GM23248 (cell line): ENCODE results near the gene OLFML1. TPM values are rescaled to one million over a fixed set of nuclear protein-coding genes. Genes with fewer than 3 reads are reported as not detected.
A peak's percentile ranks its signal among the peaks of the same experiment; 100 is the strongest.

Source experiments
- DNase-seq: peaks from one replicate; pipeline ENCODE4 v3.0.0-alpha.2; 2015
- H2AFZ ChIP-seq: fragments of 200-600 bp; sonication (generic); 2 replicates; pipeline ENCODE4 v1.6.1; 2016; ENCODE audit warnings: antibody characterized with exemption
- H3F3A ChIP-seq: fragments of 200-600 bp; sonication (generic); 2 replicates; pipeline ENCODE4 v1.6.1; 2016; ENCODE audit warnings: mild to moderate bottlenecking, antibody characterized with exemption, mixed run types; ENCODE audit not compliant: insufficient read depth
- H3K27ac ChIP-seq: fragments of 200-600 bp; sonication (generic); 2 replicates; pipeline ENCODE4 v1.5.1; 2016; ENCODE audit warnings: mild to moderate bottlenecking
- H3K27me3 ChIP-seq: fragments of 200-600 bp; sonication (generic); replicated peaks from 2 replicates; pipeline ENCODE4 v1.6.1; 2016; ENCODE audit warnings: mild to moderate bottlenecking; ENCODE audit not compliant: insufficient read depth
- H3K36me3 ChIP-seq: fragments of 200-600 bp; sonication (generic); 2 replicates; pipeline ENCODE4 v1.6.1; 2016; ENCODE audit warnings: low read depth, mild to moderate bottlenecking
- H3K4me1 ChIP-seq: fragments of 200-600 bp; sonication (generic); 2 replicates; pipeline ENCODE4 v1.6.1; 2016; ENCODE audit warnings: mild to moderate bottlenecking; ENCODE audit not compliant: insufficient read depth
- H3K4me2 ChIP-seq: fragments of 200-600 bp; sonication (generic); one replicate; pipeline ENCODE4 v1.6.1; 2016; ENCODE audit warnings: mild to moderate bottlenecking; ENCODE audit not compliant: unreplicated experiment
- H3K4me3 ChIP-seq: fragments of 200-600 bp; sonication (generic); 2 replicates; pipeline ENCODE4 v1.5.1; 2016; ENCODE audit warnings: mild to moderate bottlenecking
- H3K79me2 ChIP-seq: fragments of 200-600 bp; sonication (generic); 2 replicates; pipeline ENCODE4 v1.6.1; 2016; ENCODE audit warnings: mild to moderate bottlenecking; ENCODE audit not compliant: insufficient read depth
- H3K9ac ChIP-seq: fragments of 200-600 bp; sonication (generic); 2 replicates; pipeline ENCODE4 v1.6.1; 2016; ENCODE audit warnings: mild to moderate bottlenecking
- H3K9me2 ChIP-seq: fragments of 200-600 bp; sonication (generic); 2 replicates; pipeline ENCODE4 v1.6.1; 2016; ENCODE audit warnings: mixed run types, mild to moderate bottlenecking, moderate library complexity; ENCODE audit not compliant: insufficient read depth
- H3K9me3 ChIP-seq: fragments of 200-600 bp; sonication (generic); one replicate; pipeline ENCODE4 v1.6.1; 2017; ENCODE audit warnings: low read depth
- H4K20me1 ChIP-seq: fragments of 200-600 bp; sonication (generic); 2 replicates; pipeline ENCODE4 v1.6.0; 2016; ENCODE audit not compliant: insufficient read depth
- EZH2 ChIP-seq: fragments of 200-600 bp; sonication (generic); IDR thresholded peaks from 2 replicates; pipeline ENCODE4 v1.6.1; 2018; ENCODE audit warnings: antibody characterized with exemption, mild to moderate bottlenecking; ENCODE audit not compliant: insufficient read depth, poor library complexity, severe bottlenecking
- EZH2phosphoT487 ChIP-seq: fragments of 200-600 bp; sonication (generic); IDR thresholded peaks from 2 replicates; pipeline ENCODE4 v1.6.1; 2018; ENCODE audit warnings: antibody characterized with exemption, moderate library complexity, mild to moderate bottlenecking, low read depth; ENCODE audit not compliant: insufficient read depth
- WGBS, 2 experiments: methylation state at CpG; one replicate each; pipeline ENCODE4 v1.1.6; 2015 to 2017; ENCODE audit warnings: low lambda C conversion rate in 2 of 2, low coverage in 1 of 2; ENCODE audit errors: missing lambda C conversion rate in 2 of 2; 5-methylcytosine and 5-hydroxymethylcytosine counted together
- in situ Hi-C: fragments of 300-500 bp; cut with MboI; formaldehyde crosslinking; loops from 2 replicates; pipeline ENCODE4 v1.15.0; 2020
- polyA plus RNA-seq: library from polyadenylated mRNA; unstranded; fragments of >200 nt; fragmentation: Nextera tagmentation; extraction: Ambion mirVana; gene quantifications from 2 replicates; pipeline ENCODE4 v1.2.1, GENCODE V29; 2016
- total RNA-seq: library from RNA; depleted of rRNA; stranded (reverse); fragments of >200 nt; shearing (Covaris generic); gene quantifications from 2 replicates; pipeline ENCODE4 v1.2.3, GENCODE V29; 2014

OLFML1 gene
- total and polyA plus RNA-seq, 2 experiments from 2014 or later: 0.32 to 0.53 TPM

- Histone ChIP-seq H3K27ac (no peak overlapping the region), H3K4me3 (no peak overlapping the region), H3K27me3 (no peaks in the 10 kb centered on the region), H3K4me2 (no peak overlapping the region), H3F3A (peaks cover 18% of the 10 kb centered on the region; the same call in 1 of the 2 replicates), H3K9ac (no peak overlapping the region), H4K20me1 (no peaks in the 10 kb centered on the region), H3K9me2 (no peaks in the 10 kb centered on the region), H3K4me1 (peaks cover 36% of the 10 kb centered on the region), H3K79me2 (no peaks in the 10 kb centered on the region), H3K36me3 (no peaks in the 10 kb centered on the region), H2AFZ (no peak overlapping the region), H3K9me3 (no peaks in the 10 kb centered on the region)
- DNase-seq: no peak
- in situ Hi-C loops: no loop called here
- TF ChIP-seq EZH2 (no peak), EZH2phosphoT487 (no peak)
- WGBS, 2 experiments: 43 to 50% methylated on average over 2 of the region's 2 CpGs
Observed at GRCh38 chr11:7487360-7487759, 2.1 kb downstream of the OLFML1 start.

GRCh38 chr11:7488681-7489080 is 3.4 kb downstream of the OLFML1 start:
- H3K36me3 ChIP-seq: no peaks in the 10 kb centered on the region
- no peaks in the 10 kb centered on the region for H4K20me1 ChIP-seq
- H3K9me3 ChIP-seq: no peaks in the 10 kb centered on the region
- WGBS, 2 experiments: 92 to 100% methylated on average over 1 of the region's 1 CpG
- no peak overlapping the region for H3K4me3 ChIP-seq
- H3K27me3 ChIP-seq: no peaks in the 10 kb centered on the region
- TF ChIP-seq EZH2 (no peak), EZH2phosphoT487 (no peak)
- no peak overlapping the region for H3K4me2 ChIP-seq
- no peaks in the 10 kb centered on the region for H3K9me2 ChIP-seq
- no peak for DNase-seq
- in situ Hi-C loops: no loop called here
- no peak overlapping the region for H3K27ac ChIP-seq
- H3K9ac ChIP-seq: no peak overlapping the region
- no peaks in the 10 kb centered on the region for H3K79me2 ChIP-seq
- peaks cover 36% of the 10 kb centered on the region for H3K4me1 ChIP-seq
- H2AFZ ChIP-seq: no peak overlapping the region
- peaks cover 18% of the 10 kb centered on the region; the same call in 1 of the 2 replicates for H3F3A ChIP-seq

GRCh38 chr11:7489376-7489775 is 4.1 kb downstream of the OLFML1 start:
- no peak overlapping the region for H3K9ac ChIP-seq
- H3K4me1 ChIP-seq: peaks cover 36% of the 10 kb centered on the region
- no peak overlapping the region for H3K27ac ChIP-seq
- TF ChIP-seq EZH2phosphoT487 (no peak), EZH2 (no peak)
- H3K9me2 ChIP-seq: no peaks in the 10 kb centered on the region
- no peaks in the 10 kb centered on the region for H4K20me1 ChIP-seq
- no peaks in the 10 kb centered on the region for H3K36me3 ChIP-seq
- DNase-seq: peak; percentile 10
- no peaks in the 10 kb centered on the region for H3K27me3 ChIP-seq
- in situ Hi-C loops: no loop called here
- peak overlapping the region; percentile 17 for H3K4me2 ChIP-seq
- H3K9me3 ChIP-seq: no peaks in the 10 kb centered on the region
- no peak overlapping the region for H2AFZ ChIP-seq
- no peak overlapping the region for H3K4me3 ChIP-seq
- WGBS, 2 experiments: 74 to 75% methylated on average over 2 of the region's 2 CpGs
- H3F3A ChIP-seq: peaks cover 18% of the 10 kb centered on the region; the same call in 1 of the 2 replicates
- no peaks in the 10 kb centered on the region for H3K79me2 ChIP-seq

GRCh38 chr11:7490054-7490453 is 4.7 kb downstream of the OLFML1 start:
- H3K27ac ChIP-seq: peak overlapping the region; percentile 48
- no peaks in the 10 kb centered on the region for H3K9me3 ChIP-seq
- no peaks in the 10 kb centered on the region for H3K27me3 ChIP-seq
- 26 to 33% methylated on average over 4 of the region's 4 CpGs for WGBS, 2 experiments
- no peaks in the 10 kb centered on the region for H3K79me2 ChIP-seq
- no peak overlapping the region for H3K9ac ChIP-seq
- H3K4me3 ChIP-seq: no peak overlapping the region
- H3K9me2 ChIP-seq: no peaks in the 10 kb centered on the region
- H3K4me1 ChIP-seq: peaks cover 33% of the 10 kb centered on the region
- DNase-seq: peak; percentile 85
- in situ Hi-C loops: no loop called here
- no peaks in the 10 kb centered on the region for H4K20me1 ChIP-seq
- peak overlapping the region; percentile 17 for H3K4me2 ChIP-seq
- TF ChIP-seq EZH2: no peak
- TF ChIP-seq EZH2phosphoT487: no peak
- no peaks in the 10 kb centered on the region for H3K36me3 ChIP-seq
- peaks cover 18% of the 10 kb centered on the region; the same call in 1 of the 2 replicates for H3F3A ChIP-seq
- H2AFZ ChIP-seq: peak overlapping the region; percentile 27; the same call in 1 of the 2 replicates

GRCh38 chr11:7490535-7490934 is 5.2 kb downstream of the OLFML1 start:
- Histone ChIP-seq H3K9me3 (no peaks in the 10 kb centered on the region), H3K4me3 (no peak overlapping the region), H3K9ac (no peak overlapping the region), H3K27ac (peak overlapping the region; percentile 48), H3K4me1 (peaks cover 33% of the 10 kb centered on the region), H2AFZ (peak overlapping the region; percentile 27; the same call in 1 of the 2 replicates), H4K20me1 (no peaks in the 10 kb centered on the region), H3K9me2 (no peaks in the 10 kb centered on the region), H3K36me3 (no peaks in the 10 kb centered on the region), H3K79me2 (no peaks in the 10 kb centered on the region), H3K27me3 (no peaks in the 10 kb centered on the region), H3K4me2 (no peak overlapping the region), H3F3A (peaks cover 18% of the 10 kb centered on the region; the same call in 1 of the 2 replicates)
- TF ChIP-seq EZH2 (no peak), EZH2phosphoT487 (no peak)
- in situ Hi-C loops: no loop called here
- DNase-seq: peak; percentile 65
- 21 to 24% methylated on average over 1 of the region's 1 CpG for WGBS, 2 experiments
